SK-N-SH (cell line): ENCODE data around the gene GPR39. TPM values are rescaled to one million over a fixed set of nuclear protein-coding genes. Genes with fewer than 3 reads are reported as not detected.

Experiments used
- CTCF ChIA-PET: fragments of 300-600, 350-600 bp; formaldehyde crosslinking; extraction: SDS; loops from one replicate; lab custom pipeline; 2021; lab: Yijun Ruan, JAX
- POLR2A ChIA-PET: fragments of 350-600 bp; sonication (Branson Sonifier 250); formaldehyde crosslinking; extraction: SDS; loops from one replicate; lab custom pipeline; 2020; ENCODE audit warnings: antibody characterized with exemption, inconsistent platforms; lab: Yijun Ruan, JAX
- DNase-seq: peaks from one replicate; pipeline ENCODE4 v3.0.0; 2012
- H2AFZ ChIP-seq: fragments of 200-600 bp; sonication (generic); 2 replicates; pipeline ENCODE4 v1.8.1; 2016; ENCODE audit warnings: antibody characterized with exemption, mild to moderate bottlenecking, low read depth
- H3F3A ChIP-seq: fragments of 200-600 bp; sonication (generic); replicated peaks from 2 replicates; pipeline ENCODE3; 2016; ENCODE audit warnings: antibody characterized with exemption, mild to moderate bottlenecking; ENCODE audit not compliant: insufficient read depth
- H3K27ac ChIP-seq, 2 experiments: fragments of 200-500 bp in 1 of 2; fragments of 200-600 bp in 1 of 2; sonication (Bioruptor generic) in 1 of 2; sonication (generic), shearing (Covaris generic) in 1 of 2; 2 replicates each; pipeline versions ENCODE4 v1.5.1 to v1.6.1; 2014 to 2016; ENCODE audit warnings: low read depth in 2 of 2, inconsistent platforms in 1 of 2, low read length in 1 of 2, mild to moderate bottlenecking in 1 of 2, mixed read lengths in 1 of 2
- H3K27me3 ChIP-seq: fragments of 200-600 bp; sonication (generic), shearing (Covaris generic); 2 replicates; pipeline ENCODE4 v1.6.1; 2016; ENCODE audit warnings: mixed run types; ENCODE audit not compliant: insufficient read depth
- H3K36me3 ChIP-seq, 2 experiments: fragments of 200-500 bp in 1 of 2; fragments of 200-600 bp in 1 of 2; sonication (Bioruptor generic) in 1 of 2; sonication (generic) in 1 of 2; replicated peaks in 1 of 2; 2 replicates each; pipeline versions ENCODE3 to v1.5.1; 2014 to 2016; ENCODE audit warnings: low read length in 1 of 2, mild to moderate bottlenecking in 1 of 2; ENCODE audit not compliant: insufficient read depth in 2 of 2, control insufficient read depth in 1 of 2
- H3K4me1 ChIP-seq, 2 experiments: fragments of 200-500 bp in 1 of 2; fragments of 200-600 bp in 1 of 2; sonication (Bioruptor generic) in 1 of 2; sonication (generic), shearing (Covaris generic) in 1 of 2; 2 replicates each; pipeline versions ENCODE4 v1.5.1 to v1.6.1; 2014 to 2016; ENCODE audit warnings: low read depth in 1 of 2, low read length in 1 of 2, mixed run types in 1 of 2; ENCODE audit not compliant: insufficient read depth in 2 of 2, control insufficient read depth in 1 of 2
- H3K4me2 ChIP-seq: fragments of 200-600 bp; sonication (generic), shearing (Covaris generic); 2 replicates; pipeline ENCODE4 v1.6.1; 2017; ENCODE audit warnings: mixed run types
- H3K4me3 ChIP-seq, 2 experiments: fragments of 200-500 bp in 1 of 2; fragments of 200-600 bp in 1 of 2; sonication (Bioruptor generic) in 1 of 2; sonication (generic), shearing (Covaris generic) in 1 of 2; 2 replicates each; pipeline versions ENCODE4 v1.5.1 to v1.8.1; 2014 to 2016; ENCODE audit warnings: low read depth in 2 of 2, inconsistent platforms in 1 of 2, low read length in 1 of 2, mild to moderate bottlenecking in 1 of 2, mixed read lengths in 1 of 2, moderate library complexity in 1 of 2
- H3K79me2 ChIP-seq: fragments of 200-600 bp; sonication (generic); 2 replicates; pipeline ENCODE4 v1.8.1; 2017; ENCODE audit warnings: mild to moderate bottlenecking; ENCODE audit not compliant: insufficient read depth
- H3K9ac ChIP-seq: fragments of 200-600 bp; sonication (generic); 2 replicates; pipeline ENCODE4 v1.6.1; 2017; ENCODE audit warnings: mixed run types
- H3K9me2 ChIP-seq: fragments of 200-600 bp; sonication (generic); 2 replicates; pipeline ENCODE4 v1.6.1; 2017; ENCODE audit warnings: mixed run types
- H3K9me3 ChIP-seq: fragments of 200-600 bp; sonication (generic); 2 replicates; pipeline ENCODE4 v1.6.1; 2017; ENCODE audit warnings: mixed run types, mild to moderate bottlenecking, moderate library complexity
- H4K20me1 ChIP-seq: fragments of 200-600 bp; sonication (generic); 2 replicates; pipeline ENCODE4 v1.6.1; 2017; ENCODE audit warnings: mild to moderate bottlenecking, mixed run types; ENCODE audit not compliant: insufficient read depth
- CHD2 ChIP-seq: fragments of 150-350 bp; IDR thresholded peaks from 2 replicates; pipeline ENCODE4 v1.6.1; 2018; ENCODE audit warnings: low read length; ENCODE audit not compliant: partially characterized antibody
- ELF1 ChIP-seq: IDR thresholded peaks from 2 replicates; pipeline ENCODE4 v1.4.0; 2012
- EP300 ChIP-seq, 2 experiments: IDR thresholded peaks; 2 replicates each; pipeline versions ENCODE4 v1.4.0 to v1.6.1; 2012; ENCODE audit warnings: borderline replicate concordance in 1 of 2, low read depth in 1 of 2, low read length in 1 of 2
- FOSL2 ChIP-seq: IDR thresholded peaks from 2 replicates; pipeline ENCODE4 v1.4.0; 2012; ENCODE audit warnings: low read depth, mild to moderate bottlenecking, moderate library complexity, borderline replicate concordance
- FOXJ3 ChIP-seq: sonication (generic); formaldehyde crosslinking; IDR thresholded peaks from 2 replicates; pipeline ENCODE4 v1.5.1; 2020; ENCODE audit warnings: mild to moderate bottlenecking, missing genetic modification reagents
- FOXM1 ChIP-seq: IDR thresholded peaks from 2 replicates; pipeline ENCODE4 v1.4.0; 2012; ENCODE audit warnings: low read depth, mild to moderate bottlenecking
- GABPA ChIP-seq: IDR thresholded peaks from 2 replicates; pipeline ENCODE4 v1.4.0; 2012; ENCODE audit warnings: low read depth, mild to moderate bottlenecking
- GATA2 ChIP-seq: sonication (generic); formaldehyde crosslinking; IDR thresholded peaks from 2 replicates; pipeline ENCODE4 v1.5.0; 2020; ENCODE audit warnings: mild to moderate bottlenecking, missing genetic modification reagents
- MAX ChIP-seq: IDR thresholded peaks from 2 replicates; pipeline ENCODE4 v1.4.0; 2012; ENCODE audit warnings: low read depth
- NRF1 ChIP-seq: IDR thresholded peaks from 2 replicates; pipeline ENCODE4 v1.6.1; 2012; ENCODE audit warnings: low read depth, mild to moderate bottlenecking, low read length
- RAD21 ChIP-seq: IDR thresholded peaks from 2 replicates; pipeline ENCODE4 v1.6.1; 2012; ENCODE audit warnings: mild to moderate bottlenecking, low read length
- RFX5 ChIP-seq: IDR thresholded peaks from 2 replicates; pipeline ENCODE4 v1.6.1; 2012; ENCODE audit warnings: mild to moderate bottlenecking, improper control_type of control experiment, low read length
- RXRA ChIP-seq: IDR thresholded peaks from 2 replicates; pipeline ENCODE4 v1.4.0; 2012; ENCODE audit warnings: low read depth, mild to moderate bottlenecking, borderline replicate concordance
- SIN3A ChIP-seq: IDR thresholded peaks from 2 replicates; pipeline ENCODE4 v1.6.1; 2012; ENCODE audit warnings: low read depth, mild to moderate bottlenecking, low read length, moderate library complexity, borderline replicate concordance
- TEAD4 ChIP-seq: IDR thresholded peaks from 2 replicates; pipeline ENCODE4 v1.4.0; 2012; ENCODE audit warnings: mild to moderate bottlenecking, borderline replicate concordance; ENCODE audit not compliant: insufficient read depth
- YY1 ChIP-seq: IDR thresholded peaks from 2 replicates; pipeline ENCODE4 v1.4.0; 2012; ENCODE audit warnings: low read depth, mild to moderate bottlenecking
- whole genome bisulfite sequencing: methylation state at CpG from one replicate; pipeline ENCODE4 v1.1.6; 2017; ENCODE audit warnings: low lambda C conversion rate; 5-methylcytosine and 5-hydroxymethylcytosine counted together
- polyA plus RNA-seq, 3 experiments: library from polyadenylated mRNA; depleted of rRNA; stranded (reverse); fragments of >200 nt; gene quantifications; 2 replicates each; pipeline ENCODE4 v1.2.3, GENCODE V29; 2012
- TF ChIP-seq, protein P1 (sequence below): IDR thresholded peaks from 2 replicates; pipeline ENCODE4; 2012
- TF ChIP-seq, protein P2 (sequence below): IDR thresholded peaks from 2 replicates; pipeline ENCODE4 v1.6.1; 2012; ENCODE audit warnings: mild to moderate bottlenecking, low read depth, low read length, moderate library complexity
- TF ChIP-seq, protein P3 (sequence below): IDR thresholded peaks from 2 replicates; pipeline ENCODE4 v1.4.0; 2012; ENCODE audit warnings: low read depth, borderline replicate concordance

GPR39 gene
- polyA plus RNA-seq, 1 of the 3 experiments (the other 2 are of a cell fraction): 2.3 TPM

GRCh38 chr2:132540166-132540565 is 123.6 kb downstream of the GPR39 start:
- ChIA-PET CTCF (interaction anchor here (0.7 to 1.8 kb wide), 5 partner anchors 10 to 1304 kb away, joined by 3 to 6 read pairs (median 3); no protein-coding TSS in a partner anchor), POLR2A (no interaction called here)
- Histone ChIP-seq H3K4me3 (no peak overlapping the region), H3K27ac (no peak overlapping the region), H4K20me1 (no peaks in the 10 kb centered on the region), H3K9ac (no peak overlapping the region), H3K27me3 (no peaks in the 10 kb centered on the region), H3K36me3 (no peaks in the 10 kb centered on the region), H3K4me2 (no peak overlapping the region), H3F3A (no peaks in the 10 kb centered on the region), H2AFZ (no peak overlapping the region), H3K4me1 (no peaks in the 10 kb centered on the region), H3K9me2 (no peaks in the 10 kb centered on the region), H3K79me2 (no peaks in the 10 kb centered on the region), H3K9me3 (no peaks in the 10 kb centered on the region)
- 69% methylated on average over 4 of the region's 4 CpGs for WGBS
- no peak for DNase-seq
- no peak for TF ChIP-seq ELF1
- no peak for TF ChIP-seq CHD2
- TF ChIP-seq RAD21: no peak
- TF ChIP-seq NRF1: no peak
- TF ChIP-seq MAX: no peak
- TF ChIP-seq EP300 (IDR thresholded peaks at IDR 0.05; ENCODE audit: borderline replicate concordance in 1 of 2, low read depth in 1 of 2, low read length in 1 of 2): no peak
- TF ChIP-seq FOXJ3 (CRISPR knock-in tag): no peak
- TF ChIP-seq RFX5: no peak
- no peak for TF ChIP-seq SIN3A
- TF ChIP-seq YY1: no peak
- TF ChIP-seq TEAD4: no peak
- TF ChIP-seq FOSL2: no peak
- TF ChIP-seq RXRA: no peak
- TF ChIP-seq, protein P1, sequence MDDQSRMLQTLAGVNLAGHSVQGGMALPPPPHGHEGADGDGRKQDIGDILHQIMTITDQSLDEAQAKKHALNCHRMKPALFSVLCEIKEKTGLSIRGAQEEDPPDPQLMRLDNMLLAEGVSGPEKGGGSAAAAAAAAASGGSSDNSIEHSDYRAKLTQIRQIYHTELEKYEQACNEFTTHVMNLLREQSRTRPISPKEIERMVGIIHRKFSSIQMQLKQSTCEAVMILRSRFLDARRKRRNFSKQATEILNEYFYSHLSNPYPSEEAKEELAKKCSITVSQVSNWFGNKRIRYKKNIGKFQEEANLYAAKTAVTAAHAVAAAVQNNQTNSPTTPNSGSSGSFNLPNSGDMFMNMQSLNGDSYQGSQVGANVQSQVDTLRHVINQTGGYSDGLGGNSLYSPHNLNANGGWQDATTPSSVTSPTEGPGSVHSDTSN: no peak
- no peak for TF ChIP-seq GATA2 (CRISPR knock-in tag)
- no peak for TF ChIP-seq FOXM1
- TF ChIP-seq, protein P2, sequence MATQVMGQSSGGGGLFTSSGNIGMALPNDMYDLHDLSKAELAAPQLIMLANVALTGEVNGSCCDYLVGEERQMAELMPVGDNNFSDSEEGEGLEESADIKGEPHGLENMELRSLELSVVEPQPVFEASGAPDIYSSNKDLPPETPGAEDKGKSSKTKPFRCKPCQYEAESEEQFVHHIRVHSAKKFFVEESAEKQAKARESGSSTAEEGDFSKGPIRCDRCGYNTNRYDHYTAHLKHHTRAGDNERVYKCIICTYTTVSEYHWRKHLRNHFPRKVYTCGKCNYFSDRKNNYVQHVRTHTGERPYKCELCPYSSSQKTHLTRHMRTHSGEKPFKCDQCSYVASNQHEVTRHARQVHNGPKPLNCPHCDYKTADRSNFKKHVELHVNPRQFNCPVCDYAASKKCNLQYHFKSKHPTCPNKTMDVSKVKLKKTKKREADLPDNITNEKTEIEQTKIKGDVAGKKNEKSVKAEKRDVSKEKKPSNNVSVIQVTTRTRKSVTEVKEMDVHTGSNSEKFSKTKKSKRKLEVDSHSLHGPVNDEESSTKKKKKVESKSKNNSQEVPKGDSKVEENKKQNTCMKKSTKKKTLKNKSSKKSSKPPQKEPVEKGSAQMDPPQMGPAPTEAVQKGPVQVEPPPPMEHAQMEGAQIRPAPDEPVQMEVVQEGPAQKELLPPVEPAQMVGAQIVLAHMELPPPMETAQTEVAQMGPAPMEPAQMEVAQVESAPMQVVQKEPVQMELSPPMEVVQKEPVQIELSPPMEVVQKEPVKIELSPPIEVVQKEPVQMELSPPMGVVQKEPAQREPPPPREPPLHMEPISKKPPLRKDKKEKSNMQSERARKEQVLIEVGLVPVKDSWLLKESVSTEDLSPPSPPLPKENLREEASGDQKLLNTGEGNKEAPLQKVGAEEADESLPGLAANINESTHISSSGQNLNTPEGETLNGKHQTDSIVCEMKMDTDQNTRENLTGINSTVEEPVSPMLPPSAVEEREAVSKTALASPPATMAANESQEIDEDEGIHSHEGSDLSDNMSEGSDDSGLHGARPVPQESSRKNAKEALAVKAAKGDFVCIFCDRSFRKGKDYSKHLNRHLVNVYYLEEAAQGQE: no peak
- TF ChIP-seq, protein P3, sequence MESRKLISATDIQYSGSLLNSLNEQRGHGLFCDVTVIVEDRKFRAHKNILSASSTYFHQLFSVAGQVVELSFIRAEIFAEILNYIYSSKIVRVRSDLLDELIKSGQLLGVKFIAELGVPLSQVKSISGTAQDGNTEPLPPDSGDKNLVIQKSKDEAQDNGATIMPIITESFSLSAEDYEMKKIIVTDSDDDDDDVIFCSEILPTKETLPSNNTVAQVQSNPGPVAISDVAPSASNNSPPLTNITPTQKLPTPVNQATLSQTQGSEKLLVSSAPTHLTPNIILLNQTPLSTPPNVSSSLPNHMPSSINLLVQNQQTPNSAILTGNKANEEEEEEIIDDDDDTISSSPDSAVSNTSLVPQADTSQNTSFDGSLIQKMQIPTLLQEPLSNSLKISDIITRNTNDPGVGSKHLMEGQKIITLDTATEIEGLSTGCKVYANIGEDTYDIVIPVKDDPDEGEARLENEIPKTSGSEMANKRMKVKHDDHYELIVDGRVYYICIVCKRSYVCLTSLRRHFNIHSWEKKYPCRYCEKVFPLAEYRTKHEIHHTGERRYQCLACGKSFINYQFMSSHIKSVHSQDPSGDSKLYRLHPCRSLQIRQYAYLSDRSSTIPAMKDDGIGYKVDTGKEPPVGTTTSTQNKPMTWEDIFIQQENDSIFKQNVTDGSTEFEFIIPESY: no peak
- TF ChIP-seq GABPA: no peak
